DMS 273 (cell line): Measurements from ENCODE around the gene ZNF485.
"Not testable (repeated sequence)": the region's sequence is repeated elsewhere in the genome, so short reads cannot be mapped to it uniquely, and the experiment has no call there.

Source experiments
- DNase-seq: peaks from one replicate; lab custom pipeline; 2025; ENCODE audit not compliant: unreplicated experiment; lab: John Stamatoyannopoulos, UW

Gene ZNF485

DNA sequence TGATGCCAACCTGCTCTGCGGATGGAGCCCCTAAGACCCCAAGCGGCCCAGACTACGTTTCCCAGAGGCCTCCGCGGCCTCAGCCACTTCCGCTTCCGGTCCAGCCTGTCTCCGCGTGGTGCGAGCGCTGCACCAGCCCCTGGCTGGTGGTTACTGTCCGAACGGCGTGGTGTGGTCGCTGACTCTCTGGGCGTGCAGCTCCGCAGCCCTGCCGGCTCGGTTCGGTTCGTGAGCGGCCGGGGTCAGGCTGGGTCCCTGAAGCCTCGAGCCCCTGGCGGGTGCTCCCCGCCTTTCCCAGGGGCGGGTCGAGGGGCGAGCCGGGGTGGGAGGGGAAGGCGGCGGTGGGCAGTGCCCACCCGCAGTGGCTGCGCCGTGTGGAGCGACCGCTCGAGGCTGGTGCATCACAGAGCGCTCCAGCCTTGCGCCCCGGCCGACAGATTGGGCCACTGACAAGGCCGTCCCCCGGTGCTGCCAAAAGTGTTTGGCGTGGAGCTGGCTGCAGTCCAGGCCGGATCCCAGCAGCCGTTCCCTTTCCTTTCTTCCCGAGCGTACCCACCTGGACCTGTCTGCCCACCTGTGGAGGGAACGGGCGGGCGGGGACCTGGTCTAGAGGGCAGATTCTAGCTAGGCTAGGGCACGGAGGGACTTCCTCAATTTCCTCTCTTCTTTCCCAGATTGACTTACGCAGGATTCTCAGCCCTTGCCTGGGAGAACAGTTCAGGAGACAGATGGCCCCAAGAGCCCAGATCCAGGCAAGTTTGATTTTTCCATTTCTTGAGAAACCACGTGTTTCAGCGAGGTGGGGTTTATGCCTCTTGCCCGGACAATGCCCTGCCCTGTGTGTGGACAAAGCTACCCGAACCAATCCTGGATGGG, at the start of gene ZNF485:
ZNF485 (plus strand) TSS at position 116 of the 876 bp plus-strand sequence; CDS start at position 729, 613 bp downstream.
- DNase-seq: peak; percentile 76

DNA sequence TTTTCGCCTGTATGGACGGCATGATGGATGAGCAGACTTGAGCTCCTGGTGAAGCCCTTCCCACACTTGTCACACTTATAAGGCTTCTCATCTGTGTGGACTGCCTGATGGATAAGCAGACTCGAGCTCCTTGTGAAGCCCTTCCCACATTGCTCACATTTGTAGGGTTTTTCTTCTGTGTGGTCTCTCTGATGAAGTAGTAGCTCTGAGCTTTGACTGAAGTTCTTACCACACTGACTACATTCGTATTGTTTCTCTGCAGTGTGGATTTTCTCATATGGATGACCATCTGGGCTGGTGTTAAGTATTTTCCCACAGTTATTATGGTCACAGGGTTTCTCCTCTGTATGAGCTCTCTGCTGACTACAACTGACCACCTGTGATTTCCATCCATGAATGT, 49.0 kb upstream of the ZNF485 start:
- DNase-seq: no peak

DNA sequence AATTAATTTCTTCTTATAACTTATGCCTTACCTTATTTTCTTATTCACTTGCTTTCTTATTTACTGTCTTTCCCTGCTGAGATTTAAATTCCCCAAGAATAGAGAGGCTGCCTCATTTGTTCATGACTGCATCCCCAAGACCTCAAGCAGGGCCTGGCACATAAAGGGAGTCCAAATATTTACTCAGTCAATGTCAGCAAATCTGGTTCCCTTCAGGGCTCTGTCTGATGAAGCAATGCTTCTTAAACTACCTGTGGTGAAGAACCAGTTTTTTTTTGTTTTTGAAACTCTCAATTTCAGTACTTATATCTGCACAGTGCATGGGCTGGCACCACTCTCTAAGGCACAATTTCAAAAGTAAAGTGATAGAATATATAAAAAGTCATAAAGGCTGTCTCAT, 36.6 kb upstream of the ZNF485 start:
- DNase-seq: no peak

- DNase-seq: no peak
These were observed 35.3 kb upstream of the ZNF485 start for GRCh38 chr10:43570971-43571370.

DNA sequence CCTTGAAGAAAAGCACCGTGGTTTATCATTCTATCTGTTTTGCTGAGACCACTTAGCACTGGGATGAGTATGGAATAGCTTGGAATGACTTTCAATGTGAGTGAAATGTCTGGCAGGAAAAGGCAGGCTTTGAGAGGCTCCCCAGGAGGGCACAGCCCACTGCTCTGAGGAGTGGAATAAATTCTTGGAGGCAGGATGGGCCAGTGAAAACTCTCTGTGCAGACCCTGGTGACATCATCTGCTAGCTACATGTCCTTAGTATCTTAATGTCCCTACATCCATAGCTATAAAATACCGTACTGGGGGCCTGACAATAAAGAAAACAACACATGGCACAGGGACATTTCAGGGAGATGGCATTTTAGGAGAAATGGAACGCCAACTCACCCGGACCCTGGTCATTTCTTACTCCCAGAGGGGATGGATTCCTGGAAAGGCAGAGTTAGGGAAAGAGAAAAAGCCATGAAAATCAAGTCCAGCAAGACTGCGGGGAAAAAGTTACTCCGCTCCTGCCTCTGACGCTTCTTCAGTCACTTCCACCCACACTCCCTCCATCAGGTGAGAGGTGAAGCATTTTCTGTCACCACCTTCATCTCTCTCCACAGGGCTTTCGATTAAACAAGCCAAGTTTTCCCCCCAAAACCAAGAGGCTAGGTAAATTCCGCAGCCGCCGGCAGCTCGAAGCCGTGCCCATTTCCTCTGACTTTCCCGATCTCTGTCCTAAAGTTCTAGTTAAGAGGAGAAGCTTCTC, 32.8 kb upstream of the ZNF485 start:
- peak; percentile 10 for DNase-seq

- peak; percentile 88 for DNase-seq
These were observed 32.0 kb upstream of the ZNF485 start, which contains the start of gene ZNF239 for GRCh38 chr10:43574001-43574892. Gene ZNF239 (minus strand): TSS chr10:43574616. CDS start chr10:43558079, 16,537 bp downstream.

- no peak for DNase-seq
These were observed 31.3 kb upstream of the ZNF485 start for GRCh38 chr10:43574906-43575305.

GRCh38 chr10:43576062-43576461, 30.2 kb upstream of the ZNF485 start:
- DNase-seq: no peak

- DNase-seq: no peak
These were observed 29.7 kb upstream of the ZNF485 start for GRCh38 chr10:43576580-43576979.

DNA sequence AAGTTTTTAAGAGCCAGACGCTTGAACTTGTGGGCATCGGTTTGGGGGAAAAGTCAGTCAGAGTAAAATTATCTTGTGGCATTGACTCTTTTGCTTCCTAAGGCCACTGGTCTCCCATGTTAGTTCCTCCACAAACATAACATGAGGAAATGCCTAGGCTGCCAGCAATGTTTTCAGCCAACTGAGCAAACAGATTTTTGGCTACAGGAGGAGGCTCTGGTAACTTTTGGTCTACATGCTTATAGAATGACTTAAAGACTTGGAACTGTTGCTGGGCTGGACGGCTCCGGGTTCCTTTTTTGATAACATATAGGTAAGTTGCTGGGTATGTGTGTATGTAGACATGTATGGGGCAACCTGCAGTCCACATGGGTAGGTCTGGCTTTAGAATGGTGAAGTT, 22.2 kb upstream of the ZNF485 start:
- DNase-seq: no peak

GRCh38 chr10:43585046-43585445, 21.2 kb upstream of the ZNF485 start:
- DNase-seq: no peak

GRCh38 chr10:43585981-43586729, 20.1 kb upstream of the ZNF485 start:
- DNase-seq: no peak

DNA sequence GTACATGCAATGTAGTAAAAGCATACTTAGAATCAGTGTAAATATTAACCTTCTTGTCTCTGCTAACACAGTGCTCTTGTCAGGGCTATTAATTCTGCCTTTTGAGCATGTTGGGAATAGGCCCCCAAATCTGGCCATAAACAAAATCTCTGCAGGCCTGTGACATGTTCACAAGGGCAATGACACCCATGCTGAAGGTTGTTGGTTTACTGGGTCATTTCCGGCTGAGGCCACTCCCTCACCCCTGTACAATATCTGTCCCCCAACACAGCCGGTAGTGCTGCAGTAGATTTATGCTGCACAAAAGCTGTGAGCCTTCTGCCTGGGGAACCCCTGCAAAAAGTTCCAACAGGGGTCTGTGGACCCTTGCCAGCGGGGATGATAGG, 19.5 kb upstream of the ZNF485 start:
- not testable (repeated sequence) for DNase-seq

GRCh38 chr10:43591303-43591904, 14.8 kb upstream of the ZNF485 start:
- no peak for DNase-seq

DNA sequence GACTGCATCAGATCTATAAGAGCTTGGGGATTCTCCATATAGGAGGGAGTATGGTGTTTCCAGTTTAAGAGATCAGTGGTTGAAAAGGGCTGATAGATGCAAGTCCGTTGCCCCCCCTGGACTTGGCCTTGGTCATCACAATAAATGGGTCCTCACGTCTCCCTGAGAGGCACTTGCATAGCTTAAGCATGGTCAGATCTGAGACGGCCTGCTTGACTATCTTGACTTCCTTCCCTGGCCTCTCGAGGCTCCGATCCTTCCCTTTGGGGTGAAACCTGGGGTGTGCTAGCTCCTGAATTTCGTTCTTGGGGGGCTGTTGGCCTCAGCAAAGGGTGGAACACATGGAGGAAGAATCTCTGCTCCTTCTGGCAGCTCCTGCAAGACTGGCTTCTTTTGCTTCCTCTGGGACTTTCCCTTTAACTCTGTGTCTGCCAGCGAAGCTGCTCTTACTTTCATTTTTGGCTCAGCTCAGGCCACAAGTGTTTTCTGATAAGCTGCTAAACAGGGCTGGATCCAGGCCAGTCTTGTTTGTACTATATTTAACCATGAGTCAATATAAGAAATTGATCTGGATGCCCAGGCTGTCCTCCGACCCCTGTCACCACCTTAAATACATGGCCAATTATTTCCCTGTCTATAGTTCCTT, 11.2 kb upstream of the ZNF485 start:
- DNase-seq: no peak

DNA sequence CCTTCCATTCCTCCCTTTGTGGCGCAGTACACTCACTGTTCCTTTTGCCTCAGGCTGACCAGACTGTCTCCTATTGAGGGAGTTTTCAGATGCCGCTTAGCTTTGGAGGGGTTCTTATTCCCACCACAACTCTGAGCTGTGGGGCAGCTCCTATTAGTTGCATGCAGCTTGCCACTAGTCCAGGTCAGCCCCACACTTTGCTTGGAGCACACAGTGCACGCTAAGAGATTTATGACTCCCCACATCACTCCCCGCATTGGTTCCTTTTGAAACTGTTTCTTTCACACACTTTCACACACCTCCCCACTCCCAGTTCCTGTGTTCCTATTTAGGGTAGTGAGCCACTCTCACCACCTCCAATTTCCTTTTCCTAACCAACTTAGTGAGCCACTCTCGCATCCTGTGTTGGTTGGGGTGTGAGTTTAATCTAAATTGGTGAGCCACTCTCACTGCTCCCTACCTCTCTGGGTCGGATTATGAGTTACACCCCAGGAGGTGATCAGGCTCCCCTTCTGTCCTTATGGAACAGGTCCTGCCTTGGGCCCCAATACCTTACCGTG, 10.4 kb upstream of the ZNF485 start:
- no peak for DNase-seq

GRCh38 chr10:43596546-43596945, 9.7 kb upstream of the ZNF485 start:
- DNase-seq: no peak

GRCh38 chr10:43598446-43598845, 7.8 kb upstream of the ZNF485 start:
- DNase-seq: peak; percentile 27

GRCh38 chr10:43599333-43599732, 6.9 kb upstream of the ZNF485 start:
- DNase-seq: no peak
